NCI-H2029 treated with DMSO at 0.1 percent for 48 hours (cell line): ENCODE measurements around the gene SMC1B.
"Not testable (repeated sequence)": the region's sequence is repeated elsewhere in the genome, so short reads cannot be mapped to it uniquely, and the experiment has no call there.

Experiments
- DNase-seq: peaks from one replicate; lab custom pipeline; 2025; lab: John Stamatoyannopoulos, UW

Gene SMC1B

DNA sequence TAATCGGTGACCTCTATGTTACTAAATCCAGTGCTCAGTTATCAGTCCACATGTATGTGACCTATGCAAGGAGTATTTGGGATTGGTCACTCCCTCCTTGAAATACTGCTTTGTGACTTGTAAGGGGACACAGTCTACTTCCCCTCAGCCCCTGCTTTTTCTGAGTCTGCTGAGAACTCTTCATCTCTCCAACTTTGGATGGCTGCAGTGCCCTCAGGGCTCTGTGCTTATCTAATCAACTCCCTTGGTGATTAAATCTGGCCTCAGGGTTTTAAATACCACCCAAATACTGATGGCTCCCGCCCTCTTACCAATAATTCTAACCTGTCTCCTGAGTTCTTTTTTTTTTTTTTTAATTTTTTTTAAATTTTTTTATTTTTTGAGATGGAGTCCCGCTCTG, 63.5 kb downstream of the SMC1B start:
- DNase-seq: no peak

GRCh38 chr22:45344334-45344733, 69.1 kb downstream of the SMC1B start:
- no peak for DNase-seq

DNA sequence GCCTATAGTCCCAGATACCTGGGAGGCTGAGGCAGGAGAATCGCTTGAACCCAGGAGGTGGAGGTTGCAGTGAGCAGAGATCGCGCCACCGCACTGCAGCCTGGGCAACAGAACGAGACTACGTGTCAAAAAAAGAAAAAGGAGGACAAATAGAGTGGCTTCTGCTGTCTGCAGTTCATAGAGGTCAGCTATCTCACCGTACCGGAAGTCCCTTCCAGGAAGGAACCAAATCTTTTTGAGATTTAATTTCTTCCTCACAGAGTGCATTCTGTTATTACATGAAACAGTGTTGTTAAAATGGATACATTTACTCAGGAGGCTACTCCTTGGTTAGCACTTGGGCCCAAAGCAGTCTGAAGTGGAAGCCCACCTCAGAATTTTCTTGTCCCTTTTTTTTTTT, 70.3 kb downstream of the SMC1B start:
- no peak for DNase-seq

DNA sequence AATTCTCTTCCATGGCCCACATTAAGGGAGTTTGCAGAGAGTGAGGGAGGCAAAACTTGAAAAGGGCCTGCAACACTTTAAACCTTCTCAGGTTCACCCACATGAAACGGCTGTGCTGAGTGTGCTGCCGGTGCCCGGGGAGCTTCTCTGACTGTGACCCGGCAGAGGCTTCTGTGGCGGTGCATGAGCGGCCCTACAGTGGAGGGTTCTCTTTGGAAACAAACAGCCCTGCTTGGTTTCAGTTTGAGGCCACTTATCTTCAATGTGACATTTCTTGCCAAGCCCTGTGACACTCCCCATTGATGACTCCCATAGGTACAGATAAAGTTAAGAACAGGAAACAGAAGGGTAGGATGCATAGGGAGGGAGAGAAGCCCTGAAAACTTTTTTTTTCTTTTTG, 71.9 kb downstream of the SMC1B start:
- no peak for DNase-seq

DNA sequence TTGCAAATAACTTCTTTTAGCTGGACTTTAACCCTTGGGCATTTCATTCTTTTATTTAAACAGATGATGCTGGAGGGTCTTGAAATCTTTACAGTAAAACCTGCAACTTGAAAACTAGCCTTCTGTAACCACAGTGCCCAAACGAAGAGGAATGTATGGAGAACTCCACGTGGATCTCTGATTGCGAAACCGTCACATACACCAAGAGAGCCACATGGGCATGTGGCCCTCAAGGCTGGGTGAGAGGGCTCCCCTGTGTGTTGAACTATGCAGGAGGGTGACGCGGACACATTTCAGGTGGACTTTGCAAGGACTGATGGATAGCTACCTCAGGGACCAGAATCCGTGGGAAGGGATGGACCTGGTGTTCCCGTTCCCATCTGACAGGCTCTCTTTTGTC, 73.1 kb downstream of the SMC1B start:
- DNase-seq: no peak

- DNase-seq: no peak
These were observed 74.6 kb downstream of the SMC1B start for GRCh38 chr22:45338795-45339194.

DNA sequence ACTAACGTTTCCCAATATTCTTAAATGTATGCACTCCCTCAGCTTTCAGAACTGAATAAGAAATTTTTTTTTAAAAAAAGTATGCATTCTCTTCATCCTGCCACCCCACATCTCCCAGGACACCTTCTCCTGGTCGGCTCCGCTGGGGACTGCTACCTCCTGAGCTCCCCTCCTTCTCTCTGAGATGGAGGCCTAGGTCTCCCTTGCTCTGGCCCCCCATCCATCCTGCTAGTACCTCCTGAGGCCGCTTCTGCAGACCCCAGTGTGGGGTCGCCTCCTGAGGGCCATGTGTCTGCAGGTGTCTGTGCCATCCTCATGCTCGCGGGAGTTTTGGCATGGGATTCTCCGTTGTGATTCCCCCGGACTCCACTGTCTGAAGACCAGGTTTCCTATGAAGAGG, 75.9 kb downstream of the SMC1B start:
- no peak for DNase-seq

DNA sequence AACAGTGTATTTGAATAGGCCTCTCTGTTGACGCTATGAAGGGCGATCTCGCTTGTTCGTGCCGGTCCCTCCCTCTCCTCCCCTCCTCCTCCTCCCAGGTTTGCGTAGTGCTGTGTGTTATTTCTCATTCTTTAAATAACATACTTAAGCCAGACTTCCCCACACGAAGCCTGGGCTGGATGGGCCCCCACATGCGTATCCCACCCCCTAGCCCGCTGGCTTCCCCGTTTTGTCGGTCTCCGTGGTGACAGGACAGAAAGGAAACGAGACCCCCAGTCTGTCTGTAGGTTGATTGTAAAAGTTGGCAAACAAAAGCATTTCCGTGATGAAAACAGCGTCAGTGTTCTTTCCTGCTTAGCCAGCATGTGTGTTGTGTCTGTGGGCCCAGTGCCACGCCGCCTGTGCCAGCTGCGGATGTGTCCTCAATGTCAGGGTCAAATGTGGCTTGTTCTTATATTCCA, 76.4 kb downstream of the SMC1B start:
- DNase-seq: peak; percentile 66

- DNase-seq: no peak
These were observed 77.4 kb downstream of the SMC1B start for GRCh38 chr22:45335854-45336522.

DNA sequence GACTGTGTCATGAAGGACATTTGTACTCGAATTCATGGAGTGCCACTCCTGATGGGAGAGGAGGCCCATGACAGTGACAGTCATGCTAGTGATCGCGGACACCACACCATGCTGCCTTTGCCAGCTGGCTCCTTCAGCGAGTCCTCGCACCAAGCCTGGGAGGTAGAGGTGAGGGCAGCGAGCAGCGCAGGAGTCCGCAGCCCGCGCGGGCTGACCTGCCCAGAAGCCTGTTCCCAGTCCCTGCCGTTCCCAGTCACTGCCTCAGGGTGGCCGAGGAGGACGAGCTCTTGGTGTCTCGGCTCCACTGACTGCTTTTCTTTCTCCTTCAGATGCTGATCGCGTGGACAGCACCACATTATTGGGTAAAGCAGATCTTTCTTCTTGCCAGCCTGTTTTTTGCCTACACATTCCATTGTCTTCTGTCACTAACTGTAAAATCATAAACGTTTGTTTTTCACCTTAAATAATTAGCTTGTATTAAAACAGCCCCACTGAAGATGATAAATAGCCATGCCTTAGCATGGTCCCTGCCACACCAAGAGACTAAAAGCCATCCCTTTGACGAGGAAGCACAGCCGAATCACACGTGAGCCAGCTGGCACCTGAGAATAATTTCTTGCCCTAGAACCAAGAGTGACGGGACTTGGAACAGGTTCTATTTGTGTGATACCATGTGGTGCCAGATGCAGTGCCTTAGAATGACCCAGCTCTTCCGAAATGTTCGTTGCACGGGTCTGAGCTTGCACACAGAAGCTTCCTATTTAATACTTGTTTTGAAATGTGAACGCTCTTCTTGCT, 78.2 kb downstream of the SMC1B start:
- DNase-seq: no peak

DNA sequence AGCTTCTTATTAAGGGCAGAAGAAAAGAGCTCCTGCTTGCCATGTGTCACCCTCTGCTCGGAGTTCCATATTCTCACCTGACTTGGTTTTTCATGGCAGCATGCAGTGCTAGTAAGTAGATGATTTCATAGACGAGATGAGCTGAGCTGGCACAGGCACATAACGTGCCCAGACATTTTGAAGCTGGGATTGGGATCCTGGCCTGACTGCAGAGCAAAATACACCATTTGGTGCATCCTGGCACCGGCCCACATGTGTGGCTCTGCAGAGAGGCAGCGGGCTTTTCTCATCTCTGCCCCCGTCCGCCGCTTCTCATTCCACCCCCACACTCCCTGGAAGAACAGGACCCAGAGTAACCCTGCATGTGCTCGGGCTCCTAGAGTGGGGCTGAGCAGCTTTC, 78.9 kb downstream of the SMC1B start:
- no peak for DNase-seq

DNA sequence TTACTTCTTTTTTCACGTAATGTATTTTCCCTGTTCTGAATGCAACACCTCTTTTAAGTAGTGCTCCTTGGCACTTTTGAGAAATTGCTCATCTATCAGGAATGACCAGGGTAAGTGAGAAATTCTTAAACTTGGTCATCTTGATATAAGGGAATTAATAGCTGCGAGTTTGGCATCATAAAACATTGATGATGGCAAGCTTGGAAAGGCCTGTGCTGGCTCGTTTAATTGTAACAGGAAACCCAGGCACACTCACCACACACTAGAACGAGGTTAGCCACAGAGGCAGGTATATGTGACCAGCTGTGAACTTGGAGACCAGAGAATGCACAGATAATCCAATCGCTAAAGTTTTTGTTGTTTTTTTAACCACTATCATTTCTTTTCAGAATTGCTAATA, 79.3 kb downstream of the SMC1B start:
- no peak for DNase-seq

GRCh38 chr22:45332001-45332400, 81.4 kb downstream of the SMC1B start:
- no peak for DNase-seq

DNA sequence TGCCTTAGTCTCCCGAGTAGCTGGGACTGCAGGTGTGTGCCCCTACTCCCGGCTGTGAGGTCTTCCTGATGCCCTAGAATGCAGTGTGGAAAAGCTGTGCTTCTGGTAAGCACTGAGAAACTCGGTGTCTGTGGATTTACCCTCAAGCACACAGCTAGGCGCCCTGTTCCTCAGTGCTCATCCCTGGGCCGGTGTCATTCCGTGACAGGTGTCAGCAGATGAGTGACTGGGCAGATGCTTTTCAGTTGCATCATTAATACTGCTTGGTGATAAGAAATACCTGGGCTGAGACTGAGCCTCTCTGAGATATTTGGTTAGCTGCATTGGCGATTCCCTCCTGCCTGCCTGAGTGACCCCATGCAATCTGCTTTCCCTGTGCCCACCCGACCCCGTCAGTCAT, 81.9 kb downstream of the SMC1B start:
- DNase-seq: no peak

DNA sequence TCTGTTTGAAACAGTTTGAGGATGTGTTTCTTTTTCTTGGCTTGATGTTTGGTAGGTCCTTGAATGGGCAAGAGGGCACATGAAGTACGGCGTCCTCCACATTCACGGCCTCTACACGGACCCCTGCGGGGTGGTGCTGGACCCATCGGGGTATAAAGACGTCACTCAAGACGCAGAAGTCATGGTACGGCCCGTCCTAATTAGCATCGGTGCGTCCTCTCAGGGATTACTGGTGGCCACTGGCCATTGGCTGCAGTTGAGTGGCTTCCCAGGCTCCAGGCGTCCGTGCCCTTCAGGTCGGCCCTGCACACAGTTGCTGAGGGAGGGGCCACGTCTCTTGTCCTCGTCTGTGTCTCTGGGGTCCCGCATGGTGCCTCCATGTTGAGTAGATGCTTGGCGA, 82.9 kb downstream of the SMC1B start:
- DNase-seq: no peak

DNA sequence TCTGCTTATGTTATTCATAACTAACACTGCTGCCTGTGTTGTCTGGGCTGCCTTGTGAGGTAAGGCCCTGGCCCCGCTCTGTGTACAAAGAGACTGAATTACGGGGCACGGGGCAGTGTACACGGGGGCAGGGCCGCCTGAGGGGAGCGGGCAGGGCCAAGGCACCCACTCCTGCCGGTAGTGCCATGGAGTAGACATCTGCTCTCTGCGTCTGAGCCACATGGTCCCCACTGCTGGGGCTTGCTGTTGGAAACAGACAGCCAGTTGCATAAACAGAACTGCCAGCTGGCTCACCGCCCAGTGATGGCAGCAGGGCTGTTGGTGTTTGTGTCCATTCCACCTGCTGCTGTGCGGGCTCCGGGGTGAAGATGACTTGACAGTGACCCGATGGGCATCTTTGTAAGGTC, 83.9 kb downstream of the SMC1B start:
- peak; percentile 66 for DNase-seq

GRCh38 chr22:45328822-45329529, 84.4 kb downstream of the SMC1B start:
- peak; percentile 24 for DNase-seq

DNA sequence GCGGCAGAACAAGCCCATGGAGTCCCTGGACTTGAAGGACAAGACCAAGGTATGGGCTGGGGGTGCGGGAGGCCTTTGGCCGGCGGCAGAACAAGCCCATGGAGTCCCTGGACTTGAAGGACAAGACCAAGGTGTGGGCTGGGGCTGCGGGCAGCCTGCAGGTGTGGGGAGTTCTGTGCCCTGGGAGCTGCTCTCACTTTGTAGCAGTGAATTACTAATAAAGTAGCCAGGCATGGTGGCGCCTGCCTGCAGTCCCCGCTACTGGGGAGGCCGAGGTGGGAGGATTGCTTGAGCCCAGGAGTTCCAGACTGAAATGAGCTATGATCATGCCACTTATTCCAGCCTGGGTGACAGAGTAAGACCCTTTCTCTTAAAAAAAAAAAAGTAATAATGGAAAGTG, 85.1 kb downstream of the SMC1B start:
- not testable (repeated sequence) for DNase-seq

GRCh38 chr22:45324311-45324711, 89.1 kb downstream of the SMC1B start:
- no peak for DNase-seq

GRCh38 chr22:45323695-45324094, 89.7 kb downstream of the SMC1B start:
- no peak for DNase-seq

GRCh38 chr22:45322873-45323525, 90.4 kb downstream of the SMC1B start:
- no peak for DNase-seq

- no peak for DNase-seq
These were observed 91.6 kb downstream of the SMC1B start for GRCh38 chr22:45321827-45322226.
